H1 (cell line): Measurements from ENCODE around the gene C2CD4B. TPM values are rescaled to one million over a fixed set of nuclear protein-coding genes. Genes with fewer than 3 reads are reported as not detected.

Experiments used
- CTCF ChIA-PET: fragments of 300-600 bp; sonication (Branson Sonifier 250); formaldehyde crosslinking; loops from one replicate; lab custom pipeline; 2021; ENCODE audit not compliant: partially characterized antibody; lab: Charles Lee
- POLR2A ChIA-PET: fragments of 300-600 bp; sonication (Branson Sonifier 250); formaldehyde crosslinking; loops from one replicate; lab custom pipeline; 2021; ENCODE audit warnings: inconsistent platforms; ENCODE audit not compliant: partially characterized antibody; lab: Charles Lee
- DNase-seq, 2 experiments: peaks; one replicate each; pipeline versions ENCODE4 v3.0.0 to v3.0.0-alpha.2; 2010 to 2022; ENCODE audit warnings: low spot score in 2 of 2, low read depth in 1 of 2, mixed read lengths in 1 of 2
- FAIRE-seq: peaks from 2 replicates; lab custom pipeline; 2011; peaks lifted over from hg19 to GRCh38; lab: Jason Lieb, UNC
- H2AFZ ChIP-seq: 2 replicates; pipeline ENCODE4 v1.8.1; 2012; ENCODE audit warnings: low read length, inconsistent platforms
- H2AK5ac ChIP-seq: 2 replicates; pipeline ENCODE4 v1.6.1; 2013; ENCODE audit warnings: low read depth, low read length
- H2BK120ac ChIP-seq: replicated peaks from 2 replicates; pipeline ENCODE3; 2013; ENCODE audit warnings: low read depth, low read length, inconsistent platforms
- H2BK12ac ChIP-seq: 2 replicates; pipeline ENCODE4 v1.6.1; 2013; ENCODE audit warnings: low read depth, low read length
- H2BK15ac ChIP-seq: 2 replicates; pipeline ENCODE4 v1.6.1; 2013; ENCODE audit warnings: low read length
- H2BK20ac ChIP-seq: 2 replicates; pipeline ENCODE4 v1.6.1; 2013; ENCODE audit warnings: low read length
- H2BK5ac ChIP-seq: 2 replicates; pipeline ENCODE4 v1.6.1; 2013; ENCODE audit warnings: low read depth, low read length
- H3K14ac ChIP-seq: 2 replicates; pipeline ENCODE4 v1.6.1; 2013; ENCODE audit warnings: inconsistent platforms; ENCODE audit not compliant: insufficient read length
- H3K18ac ChIP-seq: 2 replicates; pipeline ENCODE4 v1.6.1; 2013; ENCODE audit warnings: low read length; ENCODE audit errors: extremely low read depth
- H3K23ac ChIP-seq: 2 replicates; pipeline ENCODE4 v1.6.1; 2013; ENCODE audit warnings: inconsistent platforms; ENCODE audit not compliant: insufficient read length
- H3K23me2 ChIP-seq: 2 replicates; pipeline ENCODE4 v1.6.1; 2013; ENCODE audit warnings: low read depth, low read length
- H3K27ac ChIP-seq: 2 replicates; pipeline ENCODE4 v1.6.1; 2011; ENCODE audit warnings: low read depth, low read length, inconsistent platforms
- H3K27me3 ChIP-seq, 4 experiments: replicated peaks in 1 of 4; 1 replicate in 1 of 4; 2 replicates in 3 of 4; pipeline versions ENCODE4 v1.6.1 to v1.8.1; 2011 to 2013; ENCODE audit warnings: low read length in 3 of 4, mild to moderate bottlenecking in 3 of 4, inconsistent platforms in 2 of 4, mixed read lengths in 2 of 4, moderate library complexity in 1 of 4; ENCODE audit not compliant: control insufficient read depth in 3 of 4, insufficient read depth in 3 of 4; ENCODE audit errors: extremely low read depth in 1 of 4
- H3K36me3 ChIP-seq, 4 experiments: 2 replicates each; pipeline versions ENCODE4 v1.6.1 to v1.8.1; 2011 to 2013; ENCODE audit warnings: mild to moderate bottlenecking in 4 of 4, low read length in 3 of 4, moderate library complexity in 2 of 4, control low read depth in 1 of 4, inconsistent platforms in 1 of 4; ENCODE audit not compliant: insufficient read depth in 4 of 4, control insufficient read depth in 2 of 4
- H3K4ac ChIP-seq: replicated peaks from 2 replicates; pipeline ENCODE3; 2013; ENCODE audit warnings: low read length, low read depth, mixed read lengths, inconsistent platforms; ENCODE audit not compliant: insufficient read length
- H3K4me1 ChIP-seq, 4 experiments: replicated peaks in 1 of 4; 1 replicate in 1 of 4; 2 replicates in 3 of 4; pipeline versions ENCODE4 v1.6.1 to v1.8.1; 2011 to 2013; ENCODE audit warnings: low read length in 3 of 4, inconsistent platforms in 2 of 4, mixed read lengths in 1 of 4; ENCODE audit not compliant: insufficient read depth in 4 of 4, control insufficient read depth in 3 of 4
- H3K4me2 ChIP-seq, 2 experiments: 2 replicates each; pipeline versions ENCODE4 v1.6.1 to v1.8.1; 2011 to 2013; ENCODE audit warnings: low read depth in 2 of 2, low read length in 2 of 2, control low read depth in 1 of 2, inconsistent platforms in 1 of 2, mild to moderate bottlenecking in 1 of 2; ENCODE audit not compliant: insufficient read depth in 1 of 2
- H3K4me3 ChIP-seq, 4 experiments: fragments of 200-600, 300-600 bp in 1 of 4; sonication (generic), shearing (Covaris generic), sonication (Bioruptor Twin) in 1 of 4; 2 replicates each; pipeline versions ENCODE4 v1.5.1 to v1.8.1; 2011 to 2016; ENCODE audit warnings: low read length in 4 of 4, low read depth in 3 of 4, control low read depth in 2 of 4, inconsistent platforms in 2 of 4, mild to moderate bottlenecking in 2 of 4, mixed read lengths in 1 of 4, moderate library complexity in 1 of 4; ENCODE audit not compliant: insufficient read depth in 2 of 4; ENCODE audit errors: extremely low read depth in 1 of 4
- H3K56ac ChIP-seq: replicated peaks from 2 replicates; pipeline ENCODE3; 2013; ENCODE audit warnings: low read depth, mild to moderate bottlenecking, mixed read lengths, low read length, inconsistent platforms; ENCODE audit not compliant: insufficient read length
- H3K79me1 ChIP-seq: 2 replicates; pipeline ENCODE4 v1.6.1; 2013; ENCODE audit warnings: low read depth, low read length, control low read depth
- H3K79me2 ChIP-seq, 2 experiments: 2 replicates each; pipeline versions ENCODE4 v1.6.1 to v1.8.1; 2012 to 2013; ENCODE audit warnings: low read length in 2 of 2, mild to moderate bottlenecking in 2 of 2, inconsistent platforms in 1 of 2; ENCODE audit not compliant: insufficient read depth in 2 of 2, control insufficient read depth in 1 of 2
- H3K9ac ChIP-seq, 4 experiments: replicated peaks in 1 of 4; 1 replicate in 1 of 4; 2 replicates in 3 of 4; pipeline versions ENCODE4 v1.6.1 to v1.8.1; 2011 to 2013; ENCODE audit warnings: low read depth in 3 of 4, low read length in 3 of 4, control low read depth in 2 of 4, mild to moderate bottlenecking in 2 of 4, moderate library complexity in 2 of 4, inconsistent platforms in 1 of 4; ENCODE audit errors: extremely low read depth in 1 of 4
- H3K9me3 ChIP-seq, 2 experiments: 2 replicates each; pipeline versions ENCODE4 v1.6.1 to v1.8.1; 2012 to 2013; ENCODE audit warnings: mild to moderate bottlenecking in 2 of 2, moderate library complexity in 2 of 2, control low read depth in 1 of 2, inconsistent platforms in 1 of 2, low read depth in 1 of 2, low read length in 1 of 2, mixed read lengths in 1 of 2; ENCODE audit not compliant: insufficient read depth in 2 of 2
- H4K20me1 ChIP-seq, 2 experiments: replicated peaks in 1 of 2; 2 replicates each; pipeline versions ENCODE3 to v1.8.1; 2011 to 2013; ENCODE audit warnings: inconsistent platforms in 2 of 2, low read length in 2 of 2, mild to moderate bottlenecking in 1 of 2; ENCODE audit not compliant: insufficient read depth in 2 of 2, control insufficient read depth in 1 of 2
- H4K5ac ChIP-seq: 2 replicates; pipeline ENCODE4 v1.6.1; 2013; ENCODE audit warnings: low read length, low read depth, mixed read lengths, inconsistent platforms; ENCODE audit not compliant: insufficient read length
- H4K8ac ChIP-seq: 2 replicates; pipeline ENCODE4 v1.8.0; 2013; ENCODE audit warnings: mild to moderate bottlenecking, moderate library complexity, low read length, inconsistent platforms; ENCODE audit not compliant: insufficient read depth; ENCODE audit errors: extremely low read depth
- H4K91ac ChIP-seq: replicated peaks from 2 replicates; pipeline ENCODE3; 2013; ENCODE audit warnings: low read length, mixed read lengths, inconsistent platforms; ENCODE audit not compliant: insufficient read length
- BACH1 ChIP-seq: IDR thresholded peaks from 2 replicates; pipeline ENCODE4 v1.6.1; 2012; ENCODE audit warnings: low read length, improper control_type of control experiment
- BRCA1 ChIP-seq: IDR thresholded peaks from 2 replicates; pipeline ENCODE4 v1.6.1; 2012; ENCODE audit warnings: low read depth, low read length, improper control_type of control experiment
- EP300 ChIP-seq, 2 experiments: IDR thresholded peaks; 1 replicate in 1 of 2; 2 replicates in 1 of 2; pipeline ENCODE4 v1.6.1; 2011 to 2012; ENCODE audit warnings: low read depth in 2 of 2, low read length in 2 of 2, mild to moderate bottlenecking in 2 of 2, borderline replicate concordance in 1 of 2, inconsistent platforms in 1 of 2, moderate library complexity in 1 of 2
- GTF2F1 ChIP-seq: IDR thresholded peaks from 2 replicates; pipeline ENCODE4 v1.6.1; 2012; ENCODE audit warnings: low read depth, low read length, improper control_type of control experiment, borderline replicate concordance
- HDAC6 ChIP-seq: IDR thresholded peaks from one replicate; pipeline ENCODE4 v1.7.1; 2012; ENCODE audit warnings: low read depth, mild to moderate bottlenecking, inconsistent platforms, low read length, moderate library complexity
- RBBP5 ChIP-seq: IDR thresholded peaks from 2 replicates; pipeline ENCODE4 v1.7.1; 2012; ENCODE audit warnings: low read depth, mild to moderate bottlenecking, inconsistent platforms, low read length, moderate library complexity, borderline replicate concordance
- RNF2 ChIP-seq: fragments of 200-900, 300-1000 bp; sonication (generic); IDR thresholded peaks from 2 replicates; pipeline ENCODE4 v1.7.1; 2016; ENCODE audit warnings: borderline replicate concordance, low read depth, mild to moderate bottlenecking, antibody characterized with exemption, low read length; ENCODE audit not compliant: poor library complexity, severe bottlenecking; ENCODE audit errors: missing control alignments
- SAP30 ChIP-seq: fragments of 300-600 bp; sonication (generic); IDR thresholded peaks from 2 replicates; pipeline ENCODE4 v1.7.1; 2012; ENCODE audit warnings: low read length, moderate library complexity, mild to moderate bottlenecking, inconsistent platforms; ENCODE audit not compliant: insufficient read depth, insufficient replicate concordance
- WGBS, 2 experiments: shearing (Covaris generic) in 1 of 2; methylation state at CpG; one replicate each; pipeline versions ENCODE4 v1.1.6 to v1.1.7; 2013 to 2015; ENCODE audit warnings: low lambda C conversion rate in 2 of 2, mixed read lengths in 2 of 2, inconsistent platforms in 1 of 2, low coverage in 1 of 2, missing lambda C conversion rate in 1 of 2; ENCODE audit not compliant: insufficient replicate concordance in 2 of 2, insufficient coverage in 1 of 2, insufficient read length in 1 of 2; ENCODE audit errors: extremely low coverage in 1 of 2, missing lambda C conversion rate in 1 of 2; 5-methylcytosine and 5-hydroxymethylcytosine counted together
- polyA plus RNA-seq, 7 experiments: library from polyadenylated mRNA; depleted of rRNA in 3 of 7; stranded (reverse) in 5 of 7; unstranded in 2 of 7; fragments of >200 nt in 5 of 7; fragments of 200-250 nt in 2 of 7; gene quantifications; 1 replicate in 5 of 7; 2 replicates in 1 of 7; 4 replicates in 1 of 7; pipeline versions ENCODE4 v1.2.1 to v1.2.3, GENCODE V29; 2011 to 2013; ENCODE audit warnings: missing spikeins in 2 of 7, mixed read lengths in 2 of 7
- total RNA-seq: library from RNA; stranded (reverse); fragmentation: NEBNext Ultra II Directional; extraction: Animal tissue kit (Norgen Biotek cat#: 25700); gene quantifications from 2 replicates; pipeline ENCODE4 v1.2.1, GENCODE V29; 2021
- TF ChIP-seq, protein P1 (sequence below): IDR thresholded peaks from 2 replicates; pipeline ENCODE4 v1.6.1; 2012; ENCODE audit warnings: inconsistent platforms
- TF ChIP-seq, protein P2 (sequence below): IDR thresholded peaks from 2 replicates; pipeline ENCODE4 v1.6.1; 2012; ENCODE audit warnings: low read length, inconsistent platforms

C2CD4B gene
- total and polyA plus RNA-seq, 2 of the 8 experiments (the other 6 are each of a cell fraction or from before 2014, with no cell fraction given): 0.12 to 0.73 TPM

DNA sequence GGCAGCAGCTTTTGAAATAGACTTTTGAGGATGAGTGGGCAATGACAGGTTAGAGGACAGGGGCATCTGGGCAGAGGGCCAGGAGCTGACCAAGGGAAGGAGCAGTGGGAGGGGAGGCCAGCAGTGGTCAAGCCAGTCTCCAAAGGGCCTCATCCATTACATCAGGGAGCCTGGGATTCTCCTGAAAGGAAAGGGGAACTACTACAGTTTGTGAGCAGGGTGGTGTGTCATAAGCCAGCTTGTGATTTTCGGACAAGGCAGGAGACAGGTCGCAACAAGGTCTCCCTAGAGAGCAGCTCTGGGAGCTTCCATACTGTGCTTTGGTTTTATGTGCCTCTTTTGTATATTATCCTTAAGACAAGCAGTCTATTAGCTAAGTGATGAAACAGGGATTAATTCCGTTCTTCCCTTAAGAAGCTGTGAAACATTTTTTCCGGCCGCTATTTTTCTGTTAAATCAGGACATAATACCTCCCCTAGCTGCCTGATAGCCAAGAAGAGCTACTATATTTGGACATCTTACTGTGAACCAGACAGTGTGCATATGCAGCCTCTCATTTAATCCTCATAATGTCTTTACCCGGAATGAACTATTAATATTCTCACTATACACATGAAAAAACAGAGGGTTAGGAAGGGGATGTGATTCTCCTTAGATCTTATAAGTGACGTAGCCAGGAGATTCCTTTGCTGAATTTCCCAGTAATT, 46.4 kb downstream of the C2CD4B start:
- Histone ChIP-seq H2BK120ac (no peak overlapping the region), H4K91ac (no peak overlapping the region), H4K20me1 (no peaks in the 10 kb centered on the region), H3K14ac (no peak overlapping the region), H3K36me3 (no peaks in the 10 kb centered on the region), H3K56ac (no peak overlapping the region), H2BK15ac (no peak overlapping the region), H3K4me2 (no peak overlapping the region), H2BK5ac (no peak overlapping the region), H2BK12ac (no peak overlapping the region), H3K27me3 (no peaks in the 10 kb centered on the region), H3K4ac (no peak overlapping the region), H3K23ac (no peak overlapping the region), H4K5ac (no peak overlapping the region), H2BK20ac (no peak overlapping the region), H3K9ac (no peak overlapping the region), H3K27ac (no peak overlapping the region), H3K18ac (no peak overlapping the region), H3K9me3 (no peaks in the 10 kb centered on the region), H2AK5ac (no peak overlapping the region), H2AFZ (peak overlapping the region; percentile 98), H4K8ac (no peak overlapping the region), H3K23me2 (no peaks in the 10 kb centered on the region), H3K4me3 (no peak overlapping the region), H3K79me2 (no peaks in the 10 kb centered on the region), H3K4me1 (peaks cover 0 to 3% (median 0%) of the 10 kb centered on the region in 4 experiments; a peak in 1 of 7 replicates), H3K79me1 (no peaks in the 10 kb centered on the region)
- 92% methylated on average over 7 of the region's 7 CpGs; no CpG with 5 or more reads in 1 of the 2 experiments for WGBS, 2 experiments
- POLR2A ChIA-PET: no interaction called here
- FAIRE-seq (no peak), DNase-seq (no peak)
- CTCF ChIA-PET: interaction anchor here (1.1 to 1.7 kb wide), 2 partner anchors 9 to 21 kb away, joined by 5 read pairs; no protein-coding TSS in a partner anchor
- TF ChIP-seq HDAC6 (no peak), SAP30 (no peak), BACH1 (no peak), EP300 (IDR thresholded peaks at IDR 0.05; ENCODE audit: borderline replicate concordance in 1 of 2, low read depth in 2 of 2, low read length in 2 of 2) (no peak), BRCA1 (no peak), RBBP5 (no peak), GTF2F1 (no peak), RNF2 (no peak)
- TF ChIP-seq, protein P1, sequence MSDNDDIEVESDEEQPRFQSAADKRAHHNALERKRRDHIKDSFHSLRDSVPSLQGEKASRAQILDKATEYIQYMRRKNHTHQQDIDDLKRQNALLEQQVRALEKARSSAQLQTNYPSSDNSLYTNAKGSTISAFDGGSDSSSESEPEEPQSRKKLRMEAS: no peak
- TF ChIP-seq, protein P2, sequence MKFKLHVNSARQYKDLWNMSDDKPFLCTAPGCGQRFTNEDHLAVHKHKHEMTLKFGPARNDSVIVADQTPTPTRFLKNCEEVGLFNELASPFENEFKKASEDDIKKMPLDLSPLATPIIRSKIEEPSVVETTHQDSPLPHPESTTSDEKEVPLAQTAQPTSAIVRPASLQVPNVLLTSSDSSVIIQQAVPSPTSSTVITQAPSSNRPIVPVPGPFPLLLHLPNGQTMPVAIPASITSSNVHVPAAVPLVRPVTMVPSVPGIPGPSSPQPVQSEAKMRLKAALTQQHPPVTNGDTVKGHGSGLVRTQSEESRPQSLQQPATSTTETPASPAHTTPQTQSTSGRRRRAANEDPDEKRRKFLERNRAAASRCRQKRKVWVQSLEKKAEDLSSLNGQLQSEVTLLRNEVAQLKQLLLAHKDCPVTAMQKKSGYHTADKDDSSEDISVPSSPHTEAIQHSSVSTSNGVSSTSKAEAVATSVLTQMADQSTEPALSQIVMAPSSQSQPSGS: no peak
